HEK293 (cell line): ENCODE results near the gene TAF1B.

Experiments used
- CTCF ChIA-PET: fragments of 350-600 bp; formaldehyde crosslinking; extraction: SDS; loops from one replicate; lab custom pipeline; 2021; ENCODE audit warnings: antibody characterized with exemption; lab: Yijun Ruan, JAX
- POLR2A ChIA-PET: fragments of 300-600 bp; formaldehyde crosslinking; extraction: SDS; loops from one replicate; lab custom pipeline; 2020; ENCODE audit warnings: antibody characterized with exemption, inconsistent platforms; lab: Yijun Ruan, JAX
- H3K27ac ChIP-seq: fragments of 200-500 bp; sonication (Bioruptor generic); 2 replicates; pipeline ENCODE4 v1.5.1; 2014; ENCODE audit warnings: low read depth, low read length, control low read depth, inconsistent platforms; ENCODE audit errors: extremely low read depth
- H3K36me3 ChIP-seq, 2 experiments: fragments of 200-500 bp in 1 of 2; sonication (Bioruptor generic) in 1 of 2; 1 replicate in 1 of 2; 2 replicates in 1 of 2; pipeline ENCODE4 v1.5.1; 2014 to 2017; ENCODE audit warnings: inconsistent platforms in 2 of 2, low read length in 2 of 2; ENCODE audit not compliant: control insufficient read depth in 2 of 2, insufficient read depth in 1 of 2
- H3K4me1 ChIP-seq: fragments of 200-500 bp; sonication (Bioruptor generic); 2 replicates; pipeline ENCODE4 v1.5.1; 2014; ENCODE audit warnings: mild to moderate bottlenecking, low read length, inconsistent platforms; ENCODE audit not compliant: control insufficient read depth, insufficient read depth
- H3K4me3 ChIP-seq: 2 replicates; pipeline ENCODE4 v1.5.1; 2011; ENCODE audit warnings: low read depth, mild to moderate bottlenecking, control low read depth, low read length, moderate library complexity
- H3K9me3 ChIP-seq: fragments of 200-500 bp; sonication (Bioruptor generic); 2 replicates; pipeline ENCODE4 v1.5.1; 2014; ENCODE audit warnings: low read depth, low read length, inconsistent platforms; ENCODE audit not compliant: control insufficient read depth, insufficient read depth
- AEBP2 ChIP-seq: fragments of 450-650 bp; formaldehyde crosslinking; IDR thresholded peaks from 2 replicates; pipeline ENCODE4 v1.5.1; 2016; ENCODE audit warnings: missing biosample characterization, missing genetic modification characterization, borderline replicate concordance
- ELK4 ChIP-seq: IDR thresholded peaks from 2 replicates; pipeline ENCODE4 v1.6.1; 2011; ENCODE audit warnings: mild to moderate bottlenecking, low read depth, low read length, borderline replicate concordance
- GLI2 ChIP-seq: fragments of 450-650 bp; formaldehyde crosslinking; IDR thresholded peaks from 2 replicates; pipeline ENCODE4; 2017; ENCODE audit warnings: missing biosample characterization, missing genetic modification characterization, low read depth, borderline replicate concordance
- INSM2 ChIP-seq: fragments of 450-650 bp; formaldehyde crosslinking; IDR thresholded peaks from 2 replicates; pipeline ENCODE4 v1.5.1; 2016; ENCODE audit warnings: missing biosample characterization, missing genetic modification characterization
- MYNN ChIP-seq: fragments of 450-650 bp; formaldehyde crosslinking; IDR thresholded peaks from 2 replicates; pipeline ENCODE4 v1.5.1; 2016; ENCODE audit warnings: missing biosample characterization, missing genetic modification characterization, borderline replicate concordance
- MZF1 ChIP-seq: fragments of 450-650 bp; formaldehyde crosslinking; IDR thresholded peaks from 2 replicates; pipeline ENCODE4 v1.5.1; 2017; ENCODE audit warnings: missing biosample characterization, missing genetic modification characterization, borderline replicate concordance
- PBX3 ChIP-seq: sonication (generic); formaldehyde crosslinking; IDR thresholded peaks from 2 replicates; pipeline ENCODE4 v1.8.1; 2022; ENCODE audit warnings: mild to moderate bottlenecking, moderate library complexity, missing genetic modification reagents
- PRDM1 ChIP-seq: fragments of 450-650 bp; formaldehyde crosslinking; IDR thresholded peaks from 2 replicates; pipeline ENCODE4; 2016; ENCODE audit warnings: missing biosample characterization, missing genetic modification characterization
- REST ChIP-seq: fragments of 450-650 bp; formaldehyde crosslinking; IDR thresholded peaks from 2 replicates; pipeline ENCODE4 v1.5.1; 2016; ENCODE audit warnings: missing biosample characterization, missing genetic modification characterization
- SALL2 ChIP-seq: fragments of 450-650 bp; formaldehyde crosslinking; IDR thresholded peaks from 2 replicates; pipeline ENCODE4 v1.5.0; 2017; ENCODE audit warnings: missing biosample characterization, mild to moderate bottlenecking, missing genetic modification characterization, borderline replicate concordance
- SP3 ChIP-seq: fragments of 450-650 bp; formaldehyde crosslinking; IDR thresholded peaks from 2 replicates; pipeline ENCODE4 v1.5.1; 2016; ENCODE audit warnings: missing biosample characterization, missing genetic modification characterization
- ZBTB1 ChIP-seq: fragments of 450-650 bp; formaldehyde crosslinking; IDR thresholded peaks from 2 replicates; pipeline ENCODE4 v1.5.1; 2016; ENCODE audit warnings: missing biosample characterization, missing genetic modification characterization
- ZFP69B ChIP-seq: fragments of 450-650 bp; formaldehyde crosslinking; IDR thresholded peaks from 2 replicates; pipeline ENCODE4 v1.5.1; 2016; ENCODE audit warnings: missing biosample characterization, missing genetic modification characterization
- ZNF10 ChIP-seq: fragments of 450-650 bp; formaldehyde crosslinking; IDR thresholded peaks from 2 replicates; pipeline ENCODE4 v1.5.1; 2017; ENCODE audit warnings: missing biosample characterization, missing genetic modification characterization
- ZNF174 ChIP-seq: fragments of 450-650 bp; formaldehyde crosslinking; IDR thresholded peaks from 2 replicates; pipeline ENCODE4 v1.5.0; 2017; ENCODE audit warnings: missing biosample characterization, mild to moderate bottlenecking, missing genetic modification characterization
- ZNF214 ChIP-seq: fragments of 450-650 bp; formaldehyde crosslinking; IDR thresholded peaks from 2 replicates; pipeline ENCODE4 v1.5.1; 2017; ENCODE audit warnings: missing biosample characterization, mild to moderate bottlenecking, missing genetic modification characterization, borderline replicate concordance
- ZNF26 ChIP-seq: fragments of 450-650 bp; formaldehyde crosslinking; IDR thresholded peaks from 2 replicates; pipeline ENCODE4 v1.5.1; 2016; ENCODE audit warnings: missing biosample characterization, missing genetic modification characterization
- ZNF266 ChIP-seq: fragments of 450-650 bp; formaldehyde crosslinking; IDR thresholded peaks from 2 replicates; pipeline ENCODE4 v1.5.1; 2016; ENCODE audit warnings: missing biosample characterization, missing genetic modification characterization, low read depth
- ZNF394 ChIP-seq: fragments of 450-650 bp; formaldehyde crosslinking; IDR thresholded peaks from 2 replicates; pipeline ENCODE4 v1.5.1; 2016; ENCODE audit warnings: missing biosample characterization, missing genetic modification characterization, mild to moderate bottlenecking, moderate library complexity, borderline replicate concordance
- ZNF433 ChIP-seq: fragments of 450-650 bp; formaldehyde crosslinking; IDR thresholded peaks from 2 replicates; pipeline ENCODE4 v1.5.1; 2016; ENCODE audit warnings: missing biosample characterization, missing genetic modification characterization, low read depth
- ZNF510 ChIP-seq: fragments of 450-650 bp; formaldehyde crosslinking; IDR thresholded peaks from 2 replicates; pipeline ENCODE4 v1.5.1; 2018; ENCODE audit warnings: mild to moderate bottlenecking, missing genetic modification characterization, missing biosample characterization; ENCODE audit not compliant: insufficient replicate concordance
- ZNF529 ChIP-seq: fragments of 450-650 bp; formaldehyde crosslinking; IDR thresholded peaks from 2 replicates; pipeline ENCODE4 v1.5.1; 2017; ENCODE audit warnings: missing genetic modification characterization, missing biosample characterization; ENCODE audit not compliant: insufficient replicate concordance
- ZNF530 ChIP-seq: fragments of 450-650 bp; formaldehyde crosslinking; IDR thresholded peaks from 2 replicates; pipeline ENCODE4 v1.5.1; 2016; ENCODE audit warnings: low read depth, missing biosample characterization, missing genetic modification characterization
- ZNF623 ChIP-seq: fragments of 450-650 bp; formaldehyde crosslinking; IDR thresholded peaks from 2 replicates; pipeline ENCODE4 v1.5.1; 2016; ENCODE audit warnings: missing biosample characterization, missing genetic modification characterization
- ZNF664 ChIP-seq: fragments of 450-650 bp; formaldehyde crosslinking; IDR thresholded peaks from 2 replicates; pipeline ENCODE4 v1.5.1; 2016; ENCODE audit warnings: missing biosample characterization, missing genetic modification characterization

Gene TAF1B

GRCh38 chr2:9982248-9982647, 139.0 kb downstream of the TAF1B start:
- peaks cover 3% of the 10 kb centered on the region; the same call in 1 of the 2 replicates for H3K4me1 ChIP-seq
- H3K27ac ChIP-seq, result no peak overlapping the region
- POLR2A ChIA-PET, result no interaction called here
- H3K9me3 ChIP-seq, result no peaks in the 10 kb centered on the region
- CTCF ChIA-PET, result interaction anchor here (1.0 to 5.3 kb wide), 4 partner anchors 10 to 75 kb away, joined by 4 to 66 read pairs (median 6); no protein-coding TSS in a partner anchor
- TF ChIP-seq ZNF433 (tag by site-specific recombination) (no peak), ZNF664 (no peak), ZNF266 (tag by site-specific recombination) (no peak), ZBTB1 (no peak), ZNF394 (no peak), ZNF530 (tag by site-specific recombination) (no peak), REST (tag by site-specific recombination) (no peak), PBX3 (CRISPR knock-in tag) (no peak), MYNN (tag by site-specific recombination) (no peak), ZFP69B (tag by site-specific recombination) (no peak), ZNF10 (tag by site-specific recombination) (no peak), ZNF214 (no peak), ZNF174 (no peak), ZNF623 (no peak)
- peaks cover 12 to 16% of the 10 kb centered on the region in 2 experiments; a peak in 2 of 3 replicates for H3K36me3 ChIP-seq
- H3K4me3 ChIP-seq, result no peak overlapping the region

GRCh38 chr2:9982891-9983290, 139.6 kb downstream of the TAF1B start:
- peaks cover 9 to 20% of the 10 kb centered on the region in 2 experiments; a peak in 2 of 3 replicates for H3K36me3 ChIP-seq
- POLR2A ChIA-PET, result no interaction called here
- H3K4me3 ChIP-seq, result no peak overlapping the region
- CTCF ChIA-PET, result interaction anchor here (0.6 to 5.3 kb wide), 14 partner anchors 9 to 195 kb away, joined by 3 to 66 read pairs (median 4); no protein-coding TSS in a partner anchor
- H3K9me3 ChIP-seq, result no peaks in the 10 kb centered on the region
- H3K27ac ChIP-seq, result no peak overlapping the region
- peaks cover 3% of the 10 kb centered on the region; the same call in 1 of the 2 replicates for H3K4me1 ChIP-seq
- no peak for TF ChIP-seq SALL2
- TF ChIP-seq PRDM1 (tag by site-specific recombination), result no peak
- no peak for TF ChIP-seq ZNF529 (tag by site-specific recombination)
- TF ChIP-seq ZNF510 (tag by site-specific recombination), result no peak
- TF ChIP-seq MZF1 (tag by site-specific recombination), result no peak
- TF ChIP-seq SP3 (tag by site-specific recombination), result no peak
- no peak for TF ChIP-seq ZNF26 (tag by site-specific recombination)
- no peak for TF ChIP-seq ELK4
- no peak for TF ChIP-seq INSM2 (tag by site-specific recombination)
- no peak for TF ChIP-seq GLI2 (tag by site-specific recombination)
- TF ChIP-seq AEBP2, result no peak
